Esophagus muscularis mucosa (tissue), 4 donors: ENCODE results near the gene ZBTB12. TPM values are rescaled to one million over a fixed set of nuclear protein-coding genes. Genes with fewer than 3 reads are reported as not detected.

Experiments used
- DNase-seq: peaks from one replicate; pipeline ENCODE4 v3.0.0-alpha.2; 2017; ENCODE audit errors: extremely low spot score
- H3K27ac ChIP-seq, 4 donors: fragments of 200-600 bp; sonication (generic); replicated peaks in 1 of 4; 1 replicate in 3 of 4; 2 replicates in 1 of 4; pipeline ENCODE4 v1.5.1; 2016 to 2019; ENCODE audit warnings: mild to moderate bottlenecking in 1 of 4
- H3K27me3 ChIP-seq, 4 donors: fragments of 200-600 bp; sonication (generic); one replicate each; pipeline versions ENCODE4 v1.5.1 to v1.6.0; 2016 to 2019
- H3K36me3 ChIP-seq, 4 donors: fragments of 200-600 bp; sonication (generic); one replicate each; pipeline ENCODE4 v1.5.1; 2016 to 2019
- H3K4me1 ChIP-seq, 4 donors: fragments of 200-600 bp; sonication (generic); one replicate each; pipeline ENCODE4 v1.5.1; 2016 to 2019
- H3K4me3 ChIP-seq, 4 donors: fragments of 200-600 bp; sonication (generic); 1 replicate in 2 of 4; 2 replicates in 2 of 4; pipeline ENCODE4 v1.5.1; 2016 to 2019; ENCODE audit warnings: mild to moderate bottlenecking in 4 of 4, moderate library complexity in 1 of 4
- H3K9me3 ChIP-seq, 4 donors: fragments of 200-600 bp; sonication (generic); 1 replicate in 3 of 4; 2 replicates in 1 of 4; pipeline ENCODE4 v1.5.1; 2016 to 2019
- EP300 ChIP-seq: sonication (generic); formaldehyde crosslinking; IDR thresholded peaks from one replicate; pipeline ENCODE4 v1.6.1; 2017; ENCODE audit warnings: antibody characterized with exemption
- POLR2A ChIP-seq: fragments of 450-650 bp; IDR thresholded peaks from one replicate; pipeline ENCODE4 v1.6.1; 2017; ENCODE audit warnings: antibody characterized with exemption, moderate library complexity, mild to moderate bottlenecking, low read depth
- POLR2AphosphoS5 ChIP-seq, 2 donors: sonication (generic); formaldehyde crosslinking; IDR thresholded peaks; one replicate each; pipeline ENCODE4 v1.6.1; 2017; ENCODE audit warnings: antibody characterized with exemption in 2 of 2
- WGBS: methylation state at CpG from one replicate; pipeline ENCODE4 v1.1.5; 2018; 5-methylcytosine and 5-hydroxymethylcytosine counted together
- intact Hi-C: fragments of 100-400 bp; cut with DNase I; formaldehyde crosslinking; loops from one replicate; pipeline ENCODE4 v1.15.1; 2023
- total RNA-seq, 4 donors: library from RNA; depleted of rRNA; stranded (reverse); fragments of >200 nt; gene quantifications; one replicate each; pipeline versions ENCODE4 v1.1.0 to v1.2.1, GENCODE V29; 2016
- TF ChIP-seq, protein P1 (sequence below), 3 experiments: fragments of 200-600 bp in 2 of 3; fragments of 450-650 bp in 1 of 3; sonication (generic) in 2 of 3; IDR thresholded peaks; one replicate each; pipeline ENCODE4 v1.5.1; 2017 to 2019; ENCODE audit warnings: antibody characterized with exemption in 3 of 3, mild to moderate bottlenecking in 2 of 3, moderate library complexity in 1 of 3

Gene ZBTB12, protein sequence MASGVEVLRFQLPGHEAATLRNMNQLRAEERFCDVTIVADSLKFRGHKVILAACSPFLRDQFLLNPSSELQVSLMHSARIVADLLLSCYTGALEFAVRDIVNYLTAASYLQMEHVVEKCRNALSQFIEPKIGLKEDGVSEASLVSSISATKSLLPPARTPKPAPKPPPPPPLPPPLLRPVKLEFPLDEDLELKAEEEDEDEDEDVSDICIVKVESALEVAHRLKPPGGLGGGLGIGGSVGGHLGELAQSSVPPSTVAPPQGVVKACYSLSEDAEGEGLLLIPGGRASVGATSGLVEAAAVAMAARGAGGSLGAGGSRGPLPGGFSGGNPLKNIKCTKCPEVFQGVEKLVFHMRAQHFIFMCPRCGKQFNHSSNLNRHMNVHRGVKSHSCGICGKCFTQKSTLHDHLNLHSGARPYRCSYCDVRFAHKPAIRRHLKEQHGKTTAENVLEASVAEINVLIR
- 1 to 10 TPM in 3 of 4 donors, under 1 TPM in 1; 0.66 to 2.5 (median 1.6) TPM for total RNA-seq

DNA sequence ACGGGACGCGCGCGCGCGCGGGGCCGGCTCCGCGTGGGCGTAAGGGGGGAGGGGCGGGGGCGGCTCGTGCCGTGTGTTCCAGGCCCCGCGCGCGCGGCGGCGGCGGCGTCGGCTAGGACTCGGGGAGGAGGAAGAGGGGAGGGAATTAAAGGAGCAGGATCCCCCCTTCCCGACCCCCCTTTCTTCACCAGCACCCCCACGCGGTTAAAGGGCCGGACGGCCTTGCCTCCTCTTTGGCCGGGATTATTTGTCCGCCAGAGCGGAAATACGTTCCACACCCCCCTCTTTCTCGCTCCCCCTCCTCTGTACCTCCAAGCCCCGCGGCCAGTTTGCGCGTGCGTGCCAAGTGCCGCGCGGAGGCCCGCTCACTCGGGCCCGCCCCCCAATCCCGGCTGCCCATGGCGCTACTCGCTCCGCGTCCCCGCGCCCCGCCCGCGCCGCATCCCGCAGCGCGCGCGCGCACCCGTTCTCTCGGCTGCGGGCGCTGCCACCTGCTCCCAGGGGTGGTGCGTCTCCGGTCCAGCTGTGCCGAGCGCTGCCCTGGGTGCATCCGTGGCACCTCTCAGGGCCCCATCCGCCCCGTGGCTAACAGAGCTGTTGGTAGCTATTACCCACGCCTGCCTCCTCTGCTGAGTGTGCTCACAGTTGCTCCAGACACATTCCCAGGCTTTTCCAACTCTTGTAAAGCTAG is at the start of gene ZBTB12:
ZBTB12 (minus strand) TSS at position 134 of the 691 bp plus-strand sequence. CDS start 781 bp downstream, outside the sequence.
- H3K4me1 ChIP-seq = peaks cover 27 to 54% (median 45%) of the 10 kb centered on the region in 4 donors
- peak within 1 kb of the TSS; percentile 80 to 89 (median 84) for H3K27ac ChIP-seq
- DNase-seq = peak; percentile 96
- intact Hi-C loops = no loop called here
- H3K9me3 ChIP-seq = no peaks in the 10 kb centered on the region
- peak within 1 kb of the TSS; percentile 58 to 86 (median 75) for H3K4me3 ChIP-seq
- TF ChIP-seq EP300 = no peak
- peak; percentile 68 to 84 for TF ChIP-seq POLR2AphosphoS5 (IDR thresholded peaks at IDR 0.05)
- H3K27me3 ChIP-seq = no peaks in the 10 kb centered on the region
- H3K36me3 ChIP-seq = no peaks in the 10 kb centered on the region
- WGBS = 2% methylated on average over 4 of the region's 77 CpGs

DNA sequence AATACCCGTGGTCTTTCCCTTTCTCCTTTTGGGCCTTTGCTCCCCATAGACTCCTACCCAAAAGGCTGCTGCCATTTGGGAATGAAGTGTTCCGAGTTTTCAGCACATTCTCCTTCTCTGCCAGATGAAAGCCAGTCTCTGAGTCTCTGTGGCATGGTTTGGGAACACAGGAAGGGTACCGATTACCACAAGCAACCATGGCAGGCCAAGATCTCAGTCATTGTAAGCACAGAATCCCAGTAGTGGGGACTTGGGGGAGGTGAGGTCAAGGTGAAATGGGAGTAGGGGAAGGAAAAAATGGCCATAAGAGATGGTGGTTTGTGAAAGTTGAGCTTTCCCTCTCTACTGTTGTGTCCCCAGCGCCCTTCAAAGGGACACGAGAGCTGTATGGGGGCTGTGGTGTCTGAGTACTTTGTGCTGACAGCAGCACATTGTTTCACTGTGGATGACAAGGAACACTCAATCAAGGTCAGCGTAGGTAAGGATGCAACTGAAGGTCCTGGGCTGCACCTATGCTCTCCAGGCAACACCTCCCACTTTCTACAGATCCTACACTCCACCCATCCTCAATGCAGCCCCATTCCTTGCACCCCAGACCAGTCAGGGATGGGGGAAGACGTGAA is 48.2 kb upstream of the ZBTB12 start:
- Histone ChIP-seq H3K9me3 (no peaks in the 10 kb centered on the region), H3K4me3 (no peak overlapping the region), H3K27ac (peak overlapping the region in 1 of 4 donors; percentile 33), H3K4me1 (peaks cover 0 to 29% (median 28%) of the 10 kb centered on the region in 4 donors), H3K36me3 (peaks cover 21 to 49% (median 40%) of the 10 kb centered on the region in 4 donors), H3K27me3 (no peaks in the 10 kb centered on the region)
- WGBS = 88% methylated on average over 7 of the region's 7 CpGs
- intact Hi-C loops = loop anchor here (5.0 kb wide), 1 partner anchor 53 kb away; the partner anchor contains the start of gene EHMT2
- no peak for TF ChIP-seq POLR2A
- TF ChIP-seq EP300 = no peak
- no peak for TF ChIP-seq POLR2AphosphoS5 (IDR thresholded peaks at IDR 0.05)
- TF ChIP-seq, protein P1, sequence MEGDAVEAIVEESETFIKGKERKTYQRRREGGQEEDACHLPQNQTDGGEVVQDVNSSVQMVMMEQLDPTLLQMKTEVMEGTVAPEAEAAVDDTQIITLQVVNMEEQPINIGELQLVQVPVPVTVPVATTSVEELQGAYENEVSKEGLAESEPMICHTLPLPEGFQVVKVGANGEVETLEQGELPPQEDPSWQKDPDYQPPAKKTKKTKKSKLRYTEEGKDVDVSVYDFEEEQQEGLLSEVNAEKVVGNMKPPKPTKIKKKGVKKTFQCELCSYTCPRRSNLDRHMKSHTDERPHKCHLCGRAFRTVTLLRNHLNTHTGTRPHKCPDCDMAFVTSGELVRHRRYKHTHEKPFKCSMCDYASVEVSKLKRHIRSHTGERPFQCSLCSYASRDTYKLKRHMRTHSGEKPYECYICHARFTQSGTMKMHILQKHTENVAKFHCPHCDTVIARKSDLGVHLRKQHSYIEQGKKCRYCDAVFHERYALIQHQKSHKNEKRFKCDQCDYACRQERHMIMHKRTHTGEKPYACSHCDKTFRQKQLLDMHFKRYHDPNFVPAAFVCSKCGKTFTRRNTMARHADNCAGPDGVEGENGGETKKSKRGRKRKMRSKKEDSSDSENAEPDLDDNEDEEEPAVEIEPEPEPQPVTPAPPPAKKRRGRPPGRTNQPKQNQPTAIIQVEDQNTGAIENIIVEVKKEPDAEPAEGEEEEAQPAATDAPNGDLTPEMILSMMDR (IDR thresholded peaks at IDR 0.05) = no peak
- no peak for DNase-seq

DNA sequence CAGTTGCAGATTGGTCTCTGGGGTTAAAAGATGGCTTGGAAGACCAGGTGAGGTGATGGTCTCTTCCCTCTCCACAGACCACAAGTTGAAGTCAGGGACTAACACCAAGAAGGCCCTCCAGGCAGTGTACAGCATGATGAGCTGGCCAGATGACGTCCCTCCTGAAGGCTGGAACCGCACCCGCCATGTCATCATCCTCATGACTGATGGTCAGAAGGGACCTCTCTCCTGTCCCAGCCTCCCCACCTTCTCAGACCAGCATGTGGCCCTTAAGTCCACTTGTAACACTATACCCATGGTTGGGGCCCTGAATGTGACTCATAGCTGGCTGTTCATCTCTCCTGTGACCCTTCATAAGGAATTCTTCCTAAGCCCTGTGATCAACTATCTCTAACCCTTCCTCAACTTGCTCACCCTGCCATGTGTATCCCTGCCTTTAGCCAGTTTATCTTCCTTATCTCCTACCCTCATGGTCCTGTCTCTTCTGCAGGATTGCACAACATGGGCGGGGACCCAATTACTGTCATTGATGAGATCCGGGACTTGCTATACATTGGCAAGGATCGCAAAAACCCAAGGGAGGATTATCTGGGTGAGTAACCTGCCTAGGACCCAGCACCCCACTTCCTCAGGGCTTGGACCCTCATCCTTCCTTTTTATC is 47.0 kb upstream of the ZBTB12 start:
- Histone ChIP-seq H3K4me1 (peaks cover 0 to 35% (median 33%) of the 10 kb centered on the region in 4 donors), H3K9me3 (no peaks in the 10 kb centered on the region), H3K27me3 (no peaks in the 10 kb centered on the region), H3K36me3 (peaks cover 10 to 38% (median 29%) of the 10 kb centered on the region in 4 donors), H3K27ac (peak overlapping the region in 1 of 4 donors; percentile 31), H3K4me3 (no peak overlapping the region)
- DNase-seq = no peak
- intact Hi-C loops = no loop called here
- 79% methylated on average over 3 of the region's 6 CpGs for WGBS
- no peak for TF ChIP-seq EP300
- TF ChIP-seq POLR2AphosphoS5 (IDR thresholded peaks at IDR 0.05) = no peak
- TF ChIP-seq POLR2A = no peak
- TF ChIP-seq, protein P1 (IDR thresholded peaks at IDR 0.05) = no peak

DNA sequence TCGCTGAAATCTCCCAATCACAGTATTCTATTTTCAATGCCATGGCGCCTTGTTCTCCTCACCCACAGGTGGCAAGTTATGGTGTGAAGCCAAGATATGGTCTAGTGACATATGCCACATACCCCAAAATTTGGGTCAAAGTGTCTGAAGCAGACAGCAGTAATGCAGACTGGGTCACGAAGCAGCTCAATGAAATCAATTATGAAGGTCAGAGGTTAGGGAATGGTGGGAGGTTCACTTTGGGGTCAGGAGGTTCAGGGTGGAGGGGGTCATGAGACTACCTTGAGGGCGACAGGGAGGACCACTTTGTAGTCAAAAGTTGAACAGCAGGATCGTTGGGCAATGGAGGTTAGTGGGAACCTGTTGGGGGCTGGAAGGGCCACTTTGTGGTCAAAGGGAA is 46.4 kb upstream of the ZBTB12 start:
- TF ChIP-seq POLR2A = no peak
- no peak for TF ChIP-seq EP300
- TF ChIP-seq POLR2AphosphoS5 (IDR thresholded peaks at IDR 0.05) = no peak
- TF ChIP-seq, protein P1 (IDR thresholded peaks at IDR 0.05) = no peak
- Histone ChIP-seq H3K36me3 (peaks cover 4 to 32% (median 23%) of the 10 kb centered on the region in 4 donors), H3K27ac (no peak overlapping the region), H3K4me1 (peaks cover 0 to 35% (median 33%) of the 10 kb centered on the region in 4 donors), H3K4me3 (no peak overlapping the region), H3K9me3 (no peaks in the 10 kb centered on the region), H3K27me3 (no peaks in the 10 kb centered on the region)
- no peak for DNase-seq
- 78% methylated on average over 5 of the region's 5 CpGs for WGBS
- intact Hi-C loops = no loop called here
